Measurements from ENCODE around the gene SAP30L. TPM values are rescaled to one million over a fixed set of nuclear protein-coding genes. Genes with fewer than 3 reads are reported as not detected.

The SAP30L gene
- total RNA-seq, 1 experiment from 2014 or later = 36.7 TPM

DNA sequence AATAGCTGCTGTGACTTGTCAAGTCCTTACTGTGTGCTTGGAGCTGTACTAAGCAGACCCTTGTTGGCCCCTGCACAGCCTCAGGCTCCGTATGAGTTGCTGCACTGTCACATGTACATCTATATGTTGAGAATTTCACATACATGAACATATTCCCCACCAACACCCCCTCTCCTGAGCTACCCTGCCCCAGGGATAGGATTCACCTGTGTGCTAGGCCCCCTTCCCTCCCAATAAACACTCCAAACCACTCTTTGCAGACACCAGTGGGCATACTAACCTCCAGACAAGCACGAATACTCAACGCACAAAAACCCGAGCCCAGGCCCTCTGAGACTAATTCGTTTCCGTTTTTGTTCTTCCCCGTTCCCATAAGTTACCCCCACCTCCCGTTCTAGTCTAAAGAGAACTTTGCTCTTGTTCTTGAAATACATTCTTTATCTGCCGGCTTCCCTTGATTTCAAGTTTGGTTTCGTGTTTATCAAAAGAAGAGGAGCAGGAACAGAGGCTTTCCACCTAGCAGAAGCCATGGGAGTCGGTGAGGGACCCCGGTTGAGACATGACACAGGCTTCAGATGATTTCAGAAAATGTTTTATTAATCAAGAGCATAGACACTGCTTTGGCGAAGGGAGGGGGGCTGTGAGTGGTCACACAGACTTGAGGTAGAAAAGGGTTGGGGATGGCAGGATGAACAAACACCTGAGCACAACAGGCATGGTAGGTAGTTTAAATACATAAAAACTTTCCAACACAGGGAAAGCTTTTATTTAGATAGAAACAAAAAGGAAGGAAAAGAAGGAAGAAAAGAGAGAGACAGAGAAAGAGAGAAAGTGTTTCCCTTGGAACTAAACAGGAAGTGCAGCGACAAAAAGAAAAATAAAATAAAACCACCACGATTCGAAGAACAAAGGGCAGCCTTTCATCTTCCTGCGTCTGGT lies 28.9 kb downstream of the SAP30L start:
- no peaks in the 10 kb centered on the region for H3K36me3 ChIP-seq
- peaks cover 99% of the 10 kb centered on the region for H3K27me3 ChIP-seq (replicated peaks)
- no peaks in the 10 kb centered on the region; the same call in 1 of the 2 replicates for H3K9me3 ChIP-seq (replicated peaks)
- H3K27ac ChIP-seq = no peak overlapping the region
- peaks cover 26% of the 10 kb centered on the region for H3K4me1 ChIP-seq (replicated peaks)
- DNase-seq (ENCODE audit: low read depth in 1 of 2, low spot score in 2 of 2) = no peak
- no peak overlapping the region for H3K4me3 ChIP-seq

DNA sequence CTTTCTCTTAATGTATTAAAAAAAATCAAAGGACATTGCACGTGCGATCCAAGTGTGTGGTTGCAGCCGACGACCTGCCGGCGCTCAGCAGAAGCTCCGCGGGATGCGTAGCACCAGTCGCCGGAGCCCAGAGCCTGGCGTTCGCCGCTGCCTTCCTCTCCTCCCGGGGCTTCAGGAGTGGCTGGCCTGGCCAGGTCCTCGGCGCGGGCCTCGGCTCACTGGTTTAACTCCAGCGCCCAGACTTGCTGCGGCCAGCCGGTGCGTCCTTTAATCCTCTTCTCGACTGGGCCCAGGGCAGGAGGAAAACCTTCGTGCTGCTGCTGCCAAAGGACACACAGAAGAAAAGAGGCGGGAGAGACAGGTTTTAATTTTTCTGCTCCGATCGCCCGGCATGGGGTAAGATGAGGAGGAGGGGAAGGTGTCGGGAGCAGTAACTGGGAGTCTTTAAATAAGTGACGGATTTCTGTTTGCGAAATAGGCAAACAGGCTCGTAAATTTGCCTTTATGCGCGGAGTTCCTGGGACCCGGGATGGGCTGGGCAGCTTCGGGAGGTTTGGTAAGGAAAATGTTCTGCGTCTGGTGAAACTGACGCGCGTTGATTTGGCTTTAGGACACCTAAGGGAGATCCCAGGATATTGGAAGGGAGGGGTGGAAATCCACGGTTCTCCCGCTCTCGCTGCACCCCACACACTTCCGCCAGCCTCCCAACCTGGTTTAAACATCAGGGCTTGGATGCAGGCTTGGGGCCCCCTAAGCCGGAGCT lies 30.0 kb downstream of the SAP30L start:
- Histone ChIP-seq H3K27ac (no peak overlapping the region), H3K36me3 (no peaks in the 10 kb centered on the region), H3K4me3 (no peak overlapping the region), H3K4me1 (replicated peaks) (peaks cover 25% of the 10 kb centered on the region), H3K27me3 (replicated peaks) (peaks cover 100% of the 10 kb centered on the region), H3K9me3 (replicated peaks) (no peaks in the 10 kb centered on the region; the same call in 1 of the 2 replicates)
- DNase-seq (ENCODE audit: low read depth in 1 of 2, low spot score in 2 of 2) = no peak

DNA sequence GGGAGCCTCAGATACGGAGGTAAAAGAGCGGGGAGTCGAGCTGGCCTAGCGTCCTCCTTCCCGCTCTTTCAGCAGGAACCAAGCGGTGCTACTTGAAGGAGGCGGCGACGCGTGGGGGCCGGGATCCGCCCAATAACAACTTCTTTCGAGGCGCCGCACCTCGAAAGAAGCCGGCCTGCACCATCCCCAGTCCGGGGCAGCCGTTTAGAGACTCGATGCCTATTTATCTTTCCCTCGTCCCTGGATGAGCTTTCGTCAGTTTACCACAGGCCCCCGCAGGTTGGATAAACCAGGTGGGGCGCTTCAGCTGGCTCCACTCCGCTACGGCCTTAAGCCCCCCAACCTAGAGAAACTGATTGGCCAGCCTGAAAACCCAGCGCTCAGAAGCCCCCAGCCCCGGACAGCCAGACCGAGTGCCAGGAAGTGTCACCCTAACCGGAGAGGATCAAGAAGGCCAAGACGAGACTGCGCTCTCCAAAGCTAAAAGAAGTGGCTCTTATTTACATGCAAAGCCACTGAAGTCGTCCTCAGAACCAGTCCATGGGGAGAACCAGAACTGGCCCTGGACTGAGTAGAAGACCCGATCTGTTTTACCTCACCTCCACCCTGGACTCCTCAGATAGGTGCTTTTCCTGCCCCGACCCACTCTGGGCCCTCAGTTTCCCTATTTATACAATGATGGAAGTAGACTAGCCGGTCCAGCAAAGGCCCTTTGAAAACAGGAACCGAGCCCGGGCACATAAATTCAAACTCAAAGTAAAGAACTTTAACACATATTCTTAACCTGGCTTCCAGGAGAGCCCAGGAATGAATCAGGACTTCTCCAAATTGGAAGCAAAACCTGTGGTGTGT lies 30.8 kb downstream of the SAP30L start:
- no peak overlapping the region for H3K4me3 ChIP-seq
- H3K27me3 ChIP-seq (replicated peaks) = peaks cover 100% of the 10 kb centered on the region
- H3K36me3 ChIP-seq = no peaks in the 10 kb centered on the region
- DNase-seq (ENCODE audit: low read depth in 1 of 2, low spot score in 2 of 2) = no peak
- no peaks in the 10 kb centered on the region; the same call in 1 of the 2 replicates for H3K9me3 ChIP-seq (replicated peaks)
- H3K4me1 ChIP-seq (replicated peaks) = peaks cover 21% of the 10 kb centered on the region
- no peak overlapping the region for H3K27ac ChIP-seq

DNA sequence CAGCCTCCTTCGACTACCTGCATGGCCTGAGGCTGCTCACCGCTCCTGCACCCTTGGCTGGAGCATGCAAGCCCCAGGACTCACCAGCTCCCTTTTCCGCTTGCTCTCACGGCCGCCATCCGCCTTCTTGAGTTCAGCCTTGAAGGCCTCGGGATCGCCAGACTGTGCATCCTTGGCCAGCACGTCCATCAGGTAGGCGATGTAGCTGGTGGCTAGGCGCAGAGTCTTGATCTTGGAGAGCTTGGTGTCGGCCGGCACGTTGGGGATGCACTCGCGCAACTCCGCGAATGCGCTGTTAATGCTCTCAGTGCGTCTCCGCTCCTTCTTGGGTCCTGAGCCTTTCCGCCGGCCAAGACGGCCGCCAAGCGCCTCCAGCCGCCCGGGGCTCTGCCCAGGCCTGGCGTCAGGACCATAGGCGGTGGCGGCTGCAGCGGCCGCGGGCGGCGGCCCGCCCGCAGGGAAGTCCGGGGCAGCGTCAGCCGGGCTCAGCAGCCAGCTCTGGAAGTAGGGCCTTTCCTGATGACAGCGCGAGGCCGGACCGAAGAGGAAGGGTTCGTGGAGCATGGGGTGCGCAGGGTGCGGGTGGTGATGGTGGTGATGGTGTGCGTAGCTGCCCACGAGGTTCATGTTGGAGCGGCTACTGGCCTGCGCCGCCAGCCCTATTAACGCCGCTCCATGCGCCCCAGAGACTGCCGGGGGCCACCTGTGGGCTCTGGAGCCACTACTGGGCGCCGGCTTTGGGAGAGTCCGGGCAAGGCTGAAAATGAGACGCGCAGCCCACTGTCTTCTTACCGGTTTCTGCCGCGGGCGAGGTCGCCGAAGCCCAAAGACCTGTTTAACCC lies 31.8 kb downstream of the SAP30L start:
- H3K9me3 ChIP-seq (replicated peaks) = no peaks in the 10 kb centered on the region; the same call in 1 of the 2 replicates
- no peak for DNase-seq (ENCODE audit: low read depth in 1 of 2, low spot score in 2 of 2)
- peak overlapping the region; percentile 2; the same call in 1 of the 2 replicates for H3K4me3 ChIP-seq
- H3K4me1 ChIP-seq (replicated peaks) = peaks cover 21% of the 10 kb centered on the region
- H3K27me3 ChIP-seq (replicated peaks) = peaks cover 100% of the 10 kb centered on the region
- H3K27ac ChIP-seq = no peak overlapping the region
- H3K36me3 ChIP-seq = no peaks in the 10 kb centered on the region

DNA sequence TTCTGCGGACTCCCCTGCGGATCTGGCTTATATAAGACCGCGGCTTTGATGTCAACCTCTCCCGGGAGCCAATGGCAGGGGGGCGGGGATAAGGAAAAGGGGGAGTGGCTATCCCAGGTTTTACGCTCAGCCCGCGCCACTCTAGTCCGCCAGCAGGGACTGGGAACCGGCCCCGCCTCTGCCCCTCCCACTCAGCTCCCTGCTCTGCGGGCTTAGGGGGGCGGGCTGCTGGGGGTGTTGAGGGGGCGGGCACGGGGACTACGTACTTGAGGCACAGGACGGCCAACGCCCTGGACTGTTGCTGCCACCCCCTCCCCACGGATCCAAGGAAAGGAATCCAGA lies 32.4 kb downstream of the SAP30L start, which contains the start of gene HAND1:
Gene HAND1, minus strand, starts transcription at position 4 of the 342 bp plus-strand sequence. CDS start 219 bp downstream, outside the sequence.
- no peaks in the 10 kb centered on the region; the same call in 1 of the 2 replicates for H3K9me3 ChIP-seq (replicated peaks)
- H3K27ac ChIP-seq = no peak within 1 kb of the TSS
- no peaks in the 10 kb centered on the region for H3K36me3 ChIP-seq
- H3K4me3 ChIP-seq = peak within 1 kb of the TSS; percentile 2; the same call in 1 of the 2 replicates
- peaks cover 21% of the 10 kb centered on the region for H3K4me1 ChIP-seq (replicated peaks)
- H3K27me3 ChIP-seq (replicated peaks) = peaks cover 100% of the 10 kb centered on the region
- DNase-seq (ENCODE audit: low read depth in 1 of 2, low spot score in 2 of 2) = peak in 1 of 2 experiments; percentile 73

DNA sequence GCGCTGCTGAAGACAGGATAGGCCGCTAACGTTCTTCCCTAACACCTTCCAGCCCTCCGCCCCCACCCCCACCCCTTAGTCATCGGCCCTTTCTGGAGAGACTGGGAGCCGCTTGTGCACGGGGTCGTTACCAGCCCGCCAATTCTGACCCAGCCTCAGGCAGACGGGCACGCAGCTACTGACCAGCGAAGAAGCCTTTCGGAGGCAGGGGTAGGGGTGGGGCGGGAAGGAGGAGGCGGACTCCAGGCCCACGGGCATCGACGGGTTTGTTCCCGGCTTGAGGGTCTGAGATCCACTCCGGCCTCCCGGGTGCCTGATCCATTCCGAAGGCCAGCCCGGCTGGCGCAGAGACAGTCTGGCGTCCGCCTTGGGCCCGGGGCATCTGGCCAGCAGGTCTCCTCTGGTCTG lies 33.0 kb downstream of the SAP30L start:
- Histone ChIP-seq H3K27me3 (replicated peaks) (peaks cover 100% of the 10 kb centered on the region), H3K27ac (no peak overlapping the region), H3K9me3 (replicated peaks) (no peaks in the 10 kb centered on the region; the same call in 1 of the 2 replicates), H3K4me1 (replicated peaks) (peaks cover 21% of the 10 kb centered on the region), H3K36me3 (no peaks in the 10 kb centered on the region), H3K4me3 (no peak overlapping the region)
- DNase-seq (ENCODE audit: low read depth in 1 of 2, low spot score in 2 of 2) = no peak

DNA sequence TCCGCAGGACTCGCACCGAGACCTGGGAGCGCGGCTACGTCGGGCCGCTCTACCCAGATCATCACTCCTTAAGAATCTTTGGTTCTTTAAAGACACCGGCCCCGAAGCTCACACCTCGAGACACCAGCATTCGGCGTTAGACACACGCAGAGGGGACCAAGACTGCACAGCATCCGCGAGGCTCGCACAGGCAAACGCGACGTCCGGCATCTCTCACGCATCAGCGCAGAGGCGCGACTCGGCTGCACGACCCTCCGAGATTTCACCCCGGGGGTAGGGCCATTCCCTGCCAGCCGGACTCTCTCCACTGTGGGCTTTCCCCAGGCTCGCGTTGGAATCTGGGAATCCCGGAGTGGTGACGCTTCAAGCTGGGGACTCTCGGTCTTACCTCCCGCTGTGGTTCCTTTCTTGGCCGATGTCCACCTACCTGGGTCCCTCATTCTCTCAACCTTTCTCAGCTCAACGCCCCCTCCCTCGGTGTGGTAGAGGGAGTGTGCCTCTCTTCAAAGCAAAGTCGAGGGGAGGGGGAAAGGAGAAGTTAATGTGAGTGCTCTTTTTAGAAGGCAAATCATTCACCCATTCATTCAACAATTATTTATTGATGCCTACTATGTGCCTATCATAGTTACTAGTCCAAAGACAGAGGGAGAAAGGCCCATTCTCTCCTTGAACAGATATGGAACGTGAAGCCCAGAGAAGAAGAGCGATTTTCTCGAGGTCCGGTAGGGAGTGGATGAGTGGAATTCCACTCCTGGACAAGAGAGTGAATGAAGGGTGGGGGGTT lies 33.6 kb downstream of the SAP30L start:
- H3K4me1 ChIP-seq (replicated peaks) = peaks cover 21% of the 10 kb centered on the region
- H3K27ac ChIP-seq = no peak overlapping the region
- DNase-seq (ENCODE audit: low read depth in 1 of 2, low spot score in 2 of 2) = no peak
- no peak overlapping the region for H3K4me3 ChIP-seq
- H3K36me3 ChIP-seq = no peaks in the 10 kb centered on the region
- H3K9me3 ChIP-seq (replicated peaks) = no peaks in the 10 kb centered on the region; the same call in 1 of the 2 replicates
- peaks cover 100% of the 10 kb centered on the region for H3K27me3 ChIP-seq (replicated peaks)

DNA sequence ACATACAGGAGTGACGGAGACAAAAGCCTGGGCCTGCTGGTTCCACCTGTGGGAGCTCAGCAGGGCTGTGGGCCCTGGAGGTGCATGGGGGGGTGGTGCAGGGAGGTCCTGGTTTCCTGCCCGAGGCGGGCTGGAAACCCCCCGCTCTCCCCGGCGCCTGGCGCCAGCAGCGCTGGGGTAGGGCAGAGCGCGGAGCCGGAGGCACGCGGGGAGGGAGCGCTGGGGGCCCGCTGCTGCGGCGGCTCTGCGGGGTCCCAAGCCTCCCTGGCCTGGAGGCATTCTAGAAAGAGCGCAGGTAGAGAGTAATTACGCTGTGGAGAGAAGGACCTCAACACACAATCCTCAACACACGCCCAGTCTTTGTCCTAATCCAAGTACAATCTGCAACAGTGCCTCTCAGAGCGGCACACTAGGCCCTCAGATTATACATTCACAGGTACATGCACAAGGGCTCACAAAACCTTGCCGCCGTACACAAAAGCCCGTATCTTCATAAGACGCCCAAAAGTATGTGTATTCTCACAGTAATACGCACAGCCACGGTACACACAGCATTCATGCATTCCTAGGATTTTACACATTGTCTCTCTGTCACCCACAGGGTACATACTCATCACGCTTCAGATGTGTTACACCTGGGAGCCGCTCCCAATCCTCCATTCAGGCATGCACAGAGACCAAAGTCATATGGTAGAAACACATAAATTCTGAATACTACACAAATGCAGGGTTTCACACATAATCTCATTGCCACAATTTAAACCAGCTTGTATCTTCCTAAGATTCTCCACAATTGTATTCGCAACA lies 34.4 kb downstream of the SAP30L start:
- no peaks in the 10 kb centered on the region for H3K36me3 ChIP-seq
- H3K4me3 ChIP-seq = no peak overlapping the region
- H3K4me1 ChIP-seq (replicated peaks) = peaks cover 21% of the 10 kb centered on the region
- DNase-seq (ENCODE audit: low read depth in 1 of 2, low spot score in 2 of 2) = no peak
- no peak overlapping the region for H3K27ac ChIP-seq
- peaks cover 100% of the 10 kb centered on the region for H3K27me3 ChIP-seq (replicated peaks)
- no peaks in the 10 kb centered on the region; the same call in 1 of the 2 replicates for H3K9me3 ChIP-seq (replicated peaks)

DNA sequence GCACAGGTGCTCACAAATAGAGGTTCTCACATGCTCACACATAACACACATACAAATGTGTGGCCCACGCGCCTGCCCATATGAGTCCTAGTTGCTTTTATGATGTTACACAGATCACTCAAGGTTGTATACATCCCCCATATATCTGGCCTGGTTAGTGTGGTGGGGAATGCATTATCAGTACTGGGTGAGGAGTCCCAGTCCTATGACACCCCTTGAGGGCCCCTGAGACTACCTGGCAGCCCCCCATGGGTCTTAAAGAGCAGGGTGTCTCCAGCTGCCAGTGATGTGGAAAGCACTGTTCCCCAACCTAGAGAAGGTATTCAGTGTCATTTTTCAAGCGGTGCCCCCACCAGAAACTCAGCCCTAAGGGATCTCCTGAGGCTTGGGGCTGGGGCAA lies 35.0 kb downstream of the SAP30L start:
- Histone ChIP-seq H3K27ac (no peak overlapping the region), H3K27me3 (replicated peaks) (peaks cover 100% of the 10 kb centered on the region), H3K36me3 (no peaks in the 10 kb centered on the region), H3K4me3 (no peak overlapping the region), H3K9me3 (replicated peaks) (no peaks in the 10 kb centered on the region; the same call in 1 of the 2 replicates), H3K4me1 (replicated peaks) (peaks cover 21% of the 10 kb centered on the region)
- DNase-seq (ENCODE audit: low read depth in 1 of 2, low spot score in 2 of 2) = no peak

DNA sequence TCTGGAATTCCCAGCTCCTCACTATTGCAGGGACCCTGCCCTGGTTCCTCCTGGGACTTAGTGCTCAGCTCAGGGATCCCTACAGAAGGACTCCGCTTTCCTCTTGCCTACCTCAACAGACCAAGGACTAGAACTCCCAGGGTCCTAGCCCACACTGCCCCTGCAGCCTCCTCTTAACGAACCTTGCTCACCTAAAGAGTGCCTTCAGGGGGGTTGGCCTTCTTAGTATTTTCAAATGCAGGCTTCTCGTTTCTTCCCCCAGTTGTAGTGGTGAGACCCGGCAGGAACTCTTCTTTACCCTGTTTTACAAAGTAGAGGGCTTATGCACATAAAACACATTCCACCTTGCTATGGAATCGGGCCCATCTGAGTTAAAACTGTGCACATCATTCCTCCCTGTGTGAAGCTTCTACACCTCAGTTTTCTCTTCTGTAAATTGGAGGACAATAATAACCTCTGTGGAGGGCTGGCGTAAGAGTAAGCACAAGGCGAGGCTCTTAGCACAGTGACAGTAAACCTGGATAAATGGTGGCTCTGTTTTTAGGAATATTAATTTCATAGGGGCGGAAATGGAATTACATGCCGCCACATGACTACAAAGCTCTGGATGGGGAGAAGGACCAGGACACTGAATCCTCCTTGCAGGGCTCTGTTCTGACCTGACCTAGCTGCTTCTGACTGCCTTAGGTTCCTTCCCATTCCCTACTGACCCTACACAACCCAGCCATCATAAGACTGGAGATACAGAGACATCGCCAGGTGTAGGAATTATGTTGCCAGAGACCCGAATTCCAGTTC lies 36.0 kb downstream of the SAP30L start:
- Histone ChIP-seq H3K4me1 (replicated peaks) (peaks cover 21% of the 10 kb centered on the region), H3K9me3 (replicated peaks) (no peaks in the 10 kb centered on the region; the same call in 1 of the 2 replicates), H3K27ac (no peak overlapping the region), H3K36me3 (no peaks in the 10 kb centered on the region), H3K27me3 (replicated peaks) (peaks cover 100% of the 10 kb centered on the region), H3K4me3 (no peak overlapping the region)
- DNase-seq (ENCODE audit: low read depth in 1 of 2, low spot score in 2 of 2) = no peak

Measured in SJSA1 (cell line).